Sigmoid colon (tissue), 4 donors: ENCODE measurements around the gene BRSK2.

Experiments
- CTCF ChIP-seq, 4 experiments: fragments of 450-650 bp in 3 of 4; fragments of 200-600 bp in 1 of 4; IDR thresholded peaks; one replicate each; pipeline ENCODE4 v1.5.1; 2016 to 2019; ENCODE audit warnings: antibody characterized with exemption in 4 of 4, mild to moderate bottlenecking in 3 of 4, moderate library complexity in 2 of 4
- POLR2A ChIP-seq, 2 donors: fragments of 450-650 bp; IDR thresholded peaks; one replicate each; pipeline ENCODE4 v1.6.1; 2016; ENCODE audit warnings: antibody characterized with exemption in 2 of 2, mild to moderate bottlenecking in 2 of 2, moderate library complexity in 2 of 2
- POLR2AphosphoS5 ChIP-seq, 4 donors: sonication (generic); formaldehyde crosslinking; IDR thresholded peaks; one replicate each; pipeline ENCODE4 v1.6.1; 2017; ENCODE audit warnings: antibody characterized with exemption in 4 of 4

- TF ChIP-seq POLR2A (IDR thresholded peaks at IDR 0.05) = no peak
- TF ChIP-seq CTCF (IDR thresholded peaks at IDR 0.05) = no peak
- TF ChIP-seq POLR2AphosphoS5 (IDR thresholded peaks at IDR 0.05) = no peak
Measured at GRCh38 chr11:1410366-1411291, 20.9 kb downstream of the BRSK2 start.
